GM12892 (cell line): ENCODE measurements around the gene MB21D2.

Experiments
- POLR2A ChIP-seq: IDR thresholded peaks from 2 replicates; pipeline ENCODE4 v1.6.1; 2011; ENCODE audit warnings: low read depth, low read length, control low read depth
- POLR2AphosphoS5 ChIP-seq: IDR thresholded peaks from 2 replicates; pipeline ENCODE4 v1.6.1; 2011; ENCODE audit warnings: low read depth, low read length, control low read depth
- TAF1 ChIP-seq: IDR thresholded peaks from 2 replicates; pipeline ENCODE4 v1.6.1; 2011; ENCODE audit warnings: low read depth, mild to moderate bottlenecking, control low read depth, low read length, borderline replicate concordance

DNA sequence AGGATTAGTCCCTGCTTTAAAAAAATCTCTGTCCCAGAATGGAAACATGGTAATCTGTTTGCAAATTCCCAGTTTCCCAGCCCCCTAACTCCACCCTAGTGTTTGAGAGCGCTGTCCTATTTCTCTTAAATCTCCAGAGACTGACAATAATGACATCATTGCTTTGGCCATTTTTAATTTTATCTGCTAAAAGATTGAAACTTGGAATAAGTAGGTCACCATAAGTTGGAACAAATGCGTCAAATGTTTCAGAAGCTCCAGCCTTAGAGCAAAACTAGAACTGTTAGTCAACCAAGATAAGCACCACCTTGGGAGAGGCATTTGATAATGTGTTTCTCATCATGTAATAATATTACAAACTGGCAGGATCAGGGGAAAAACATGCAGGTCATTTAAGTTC is 25.7 kb upstream of the MB21D2 start:
- TF ChIP-seq POLR2AphosphoS5, result no peak
- TF ChIP-seq POLR2A, result no peak
- no peak for TF ChIP-seq TAF1
